ENCODE data around the gene STK32A.

STK32A gene

DNA sequence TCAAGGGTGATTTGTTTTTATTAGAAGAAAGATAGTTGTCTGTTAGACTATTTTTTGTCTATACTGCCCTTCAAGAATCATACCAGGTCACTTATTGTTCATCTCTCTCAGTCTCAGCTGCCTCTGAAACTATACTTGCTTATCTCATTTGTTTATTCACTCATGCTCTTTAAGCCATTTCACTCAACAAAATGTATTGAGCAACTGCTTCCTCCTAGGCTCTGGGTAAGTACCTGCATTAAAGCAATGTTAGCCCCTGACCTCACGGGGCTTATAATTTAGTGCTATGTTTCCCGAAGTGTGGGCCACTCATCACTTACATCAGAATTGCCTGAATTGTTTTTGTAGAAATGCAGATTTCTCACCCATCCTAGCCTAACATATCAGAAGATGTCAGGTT lies 174.2 kb downstream of the STK32A start:
- in situ Hi-C loops (cut with MboI; ENCODE audit: low pct_unique_long_range_greater_than_20kb, low sequenced_read_pairs, unreplicated experiment), result no loop called here
- TF ChIP-seq, protein P1, sequence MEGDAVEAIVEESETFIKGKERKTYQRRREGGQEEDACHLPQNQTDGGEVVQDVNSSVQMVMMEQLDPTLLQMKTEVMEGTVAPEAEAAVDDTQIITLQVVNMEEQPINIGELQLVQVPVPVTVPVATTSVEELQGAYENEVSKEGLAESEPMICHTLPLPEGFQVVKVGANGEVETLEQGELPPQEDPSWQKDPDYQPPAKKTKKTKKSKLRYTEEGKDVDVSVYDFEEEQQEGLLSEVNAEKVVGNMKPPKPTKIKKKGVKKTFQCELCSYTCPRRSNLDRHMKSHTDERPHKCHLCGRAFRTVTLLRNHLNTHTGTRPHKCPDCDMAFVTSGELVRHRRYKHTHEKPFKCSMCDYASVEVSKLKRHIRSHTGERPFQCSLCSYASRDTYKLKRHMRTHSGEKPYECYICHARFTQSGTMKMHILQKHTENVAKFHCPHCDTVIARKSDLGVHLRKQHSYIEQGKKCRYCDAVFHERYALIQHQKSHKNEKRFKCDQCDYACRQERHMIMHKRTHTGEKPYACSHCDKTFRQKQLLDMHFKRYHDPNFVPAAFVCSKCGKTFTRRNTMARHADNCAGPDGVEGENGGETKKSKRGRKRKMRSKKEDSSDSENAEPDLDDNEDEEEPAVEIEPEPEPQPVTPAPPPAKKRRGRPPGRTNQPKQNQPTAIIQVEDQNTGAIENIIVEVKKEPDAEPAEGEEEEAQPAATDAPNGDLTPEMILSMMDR (IDR thresholded peaks at IDR 0.05; ENCODE audit: extremely low read depth, insufficient read depth, missing control alignments), result no peak
- DNase-seq (ENCODE audit: low spot score), result no peak

DNA sequence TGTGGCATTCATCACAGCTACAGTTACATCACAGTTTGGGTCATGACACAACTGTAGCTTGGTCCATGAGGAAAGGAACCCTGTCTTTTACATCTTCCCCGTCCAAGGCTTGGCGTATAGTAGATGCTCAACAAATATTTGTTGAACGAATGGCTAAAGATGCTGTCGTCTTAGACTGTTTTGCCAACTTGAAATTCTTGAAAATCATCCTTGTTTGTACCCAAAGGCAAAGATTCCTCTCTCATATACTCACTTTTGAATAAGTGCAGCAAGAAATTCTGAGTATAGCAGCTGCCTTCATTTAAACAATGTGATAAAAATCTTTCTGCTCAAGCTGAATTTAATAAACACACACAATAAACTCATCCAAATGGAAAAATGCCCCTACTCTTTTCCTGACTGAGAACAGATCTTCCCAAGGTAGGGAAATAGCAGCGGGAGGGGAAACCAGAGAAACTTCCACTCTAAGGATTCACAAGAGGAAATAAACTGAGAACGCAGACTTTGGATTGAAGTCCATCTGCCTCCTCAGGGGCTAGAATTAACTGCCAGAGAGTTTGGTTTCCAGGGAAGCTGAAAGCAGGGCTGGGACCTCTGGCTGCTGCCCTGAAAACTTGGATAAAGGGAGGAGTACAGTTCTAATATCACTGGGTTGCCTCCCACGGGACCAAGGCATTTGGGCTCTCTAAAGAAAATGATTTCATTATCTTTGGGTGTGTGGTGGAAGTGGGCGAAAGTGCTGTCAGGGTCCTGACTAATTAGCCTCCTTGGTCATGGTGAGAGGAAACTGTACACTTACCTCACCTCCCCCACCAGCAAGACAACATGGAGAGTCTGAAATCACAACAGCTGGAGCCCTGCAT lies 175.9 kb downstream of the STK32A start:
- in situ Hi-C loops (cut with MboI; ENCODE audit: low pct_unique_long_range_greater_than_20kb, low sequenced_read_pairs, unreplicated experiment), result no loop called here
- DNase-seq (ENCODE audit: low spot score), result no peak
- TF ChIP-seq, protein P1 (IDR thresholded peaks at IDR 0.05; ENCODE audit: extremely low read depth, insufficient read depth, missing control alignments), result no peak

DNA sequence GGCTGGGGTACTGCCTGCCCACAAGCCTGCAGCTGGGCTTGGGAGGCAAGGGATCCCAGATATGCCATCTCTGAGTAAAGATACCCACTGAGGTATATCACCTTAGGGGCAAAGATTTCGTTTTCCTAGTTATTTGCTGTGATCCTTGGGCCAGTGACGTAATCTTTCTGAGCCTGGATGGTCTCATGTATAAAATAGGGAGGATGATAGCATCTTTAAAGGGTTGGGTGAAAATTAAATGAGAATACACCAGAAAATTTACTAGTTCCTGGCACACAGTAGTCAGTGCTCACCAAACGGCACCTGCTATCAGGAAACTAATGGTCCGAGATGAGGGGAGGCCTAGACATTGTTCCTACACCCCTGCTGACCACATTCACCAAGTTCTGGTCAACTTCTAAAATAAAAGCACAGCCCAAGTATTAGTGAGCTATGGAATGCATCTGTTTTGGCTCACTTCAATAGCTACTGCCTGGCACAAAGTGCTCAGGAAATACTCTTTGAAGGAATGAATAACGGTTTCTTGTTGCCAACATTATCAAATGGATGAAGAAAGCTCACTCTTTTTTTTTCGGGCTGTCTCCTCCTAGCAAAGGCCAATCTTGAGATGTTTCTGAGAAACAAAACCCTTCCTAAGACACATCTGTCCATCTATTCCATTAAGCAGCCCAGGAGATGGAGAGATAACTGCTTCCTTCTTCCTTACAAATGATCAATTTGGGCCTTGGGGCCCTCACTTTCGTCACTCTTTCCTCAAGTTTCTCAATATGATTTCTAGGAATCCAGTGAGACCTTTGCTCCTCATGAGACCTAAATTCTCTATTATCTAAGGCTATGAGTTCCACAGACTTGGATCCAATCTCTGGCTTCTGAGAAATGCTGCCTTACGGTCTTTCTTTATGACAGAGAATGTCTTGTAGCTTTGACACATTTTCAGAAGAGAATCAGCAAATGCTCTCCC lies 176.8 kb downstream of the STK32A start:
- no peak for DNase-seq (ENCODE audit: low spot score)
- TF ChIP-seq, protein P1 (IDR thresholded peaks at IDR 0.05; ENCODE audit: extremely low read depth, insufficient read depth, missing control alignments), result no peak
- in situ Hi-C loops (cut with MboI; ENCODE audit: low pct_unique_long_range_greater_than_20kb, low sequenced_read_pairs, unreplicated experiment), result no loop called here

DNA sequence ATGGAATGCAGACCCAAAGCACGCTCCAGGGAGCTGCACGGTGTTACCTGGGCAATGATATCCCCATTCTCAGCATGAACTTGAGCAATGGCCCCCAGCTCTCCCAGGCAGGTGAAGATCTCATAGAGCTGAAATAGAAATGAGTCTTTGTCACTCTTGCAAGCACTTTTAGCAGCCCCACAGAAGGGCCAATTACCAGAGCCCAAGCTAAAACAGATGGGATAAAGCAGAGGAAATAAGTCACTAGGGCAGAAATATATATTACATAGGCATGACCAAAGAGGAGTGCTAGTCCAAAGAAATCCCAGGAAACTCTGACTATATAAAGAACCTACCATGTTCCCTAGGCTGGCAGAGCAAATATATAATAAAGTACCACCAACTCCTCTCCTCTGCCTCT lies 177.7 kb downstream of the STK32A start:
- in situ Hi-C loops (cut with MboI; ENCODE audit: low pct_unique_long_range_greater_than_20kb, low sequenced_read_pairs, unreplicated experiment), result no loop called here
- DNase-seq (ENCODE audit: low spot score), result no peak
- TF ChIP-seq, protein P1 (IDR thresholded peaks at IDR 0.05; ENCODE audit: extremely low read depth, insufficient read depth, missing control alignments), result no peak

DNA sequence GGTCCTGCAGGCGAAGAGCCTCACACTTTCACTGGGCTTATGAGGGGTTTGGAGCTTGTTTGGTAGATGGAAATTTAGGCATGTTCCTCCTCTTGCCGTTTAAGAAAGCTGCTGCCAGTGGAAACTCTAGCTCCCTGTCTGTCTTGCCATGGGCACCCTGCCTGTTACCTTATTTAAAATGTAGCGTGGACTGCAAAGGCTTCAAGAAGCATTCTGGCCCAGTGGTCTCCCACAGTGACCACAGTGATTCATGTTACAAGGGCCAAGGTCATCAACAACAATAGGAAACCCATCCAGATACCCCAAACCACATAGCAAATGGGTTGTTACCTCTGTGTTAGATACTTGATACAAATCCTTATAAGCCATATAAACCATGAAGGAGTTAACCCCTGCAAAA lies 178.4 kb downstream of the STK32A start:
- no peak for DNase-seq (ENCODE audit: low spot score)
- TF ChIP-seq, protein P1 (IDR thresholded peaks at IDR 0.05; ENCODE audit: extremely low read depth, insufficient read depth, missing control alignments), result no peak
- in situ Hi-C loops (cut with MboI; ENCODE audit: low pct_unique_long_range_greater_than_20kb, low sequenced_read_pairs, unreplicated experiment), result no loop called here

DNA sequence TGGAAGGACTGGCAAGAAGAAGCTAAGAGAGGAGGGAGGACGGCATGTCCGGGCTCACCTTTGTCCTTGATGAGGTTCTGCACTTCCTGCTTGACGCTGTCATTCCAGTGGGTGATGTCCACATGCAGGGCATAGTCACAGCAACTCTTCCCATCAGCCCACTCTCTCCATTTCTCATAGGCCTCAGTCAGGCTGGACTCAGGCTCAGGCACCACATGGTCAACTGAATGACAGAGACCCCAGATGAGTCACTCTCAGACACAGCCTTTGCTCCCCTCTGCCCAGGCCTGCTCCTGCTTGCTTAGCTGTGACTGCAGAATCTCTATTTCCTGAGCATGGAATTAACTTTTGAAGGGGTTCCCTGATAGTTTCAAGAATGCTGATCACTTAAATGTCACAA lies 180.8 kb downstream of the STK32A start:
- TF ChIP-seq, protein P1 (IDR thresholded peaks at IDR 0.05; ENCODE audit: extremely low read depth, insufficient read depth, missing control alignments), result no peak
- DNase-seq (ENCODE audit: low spot score), result no peak
- in situ Hi-C loops (cut with MboI; ENCODE audit: low pct_unique_long_range_greater_than_20kb, low sequenced_read_pairs, unreplicated experiment), result no loop called here
